Measurements from ENCODE around the gene MAD1L1.

DNA sequence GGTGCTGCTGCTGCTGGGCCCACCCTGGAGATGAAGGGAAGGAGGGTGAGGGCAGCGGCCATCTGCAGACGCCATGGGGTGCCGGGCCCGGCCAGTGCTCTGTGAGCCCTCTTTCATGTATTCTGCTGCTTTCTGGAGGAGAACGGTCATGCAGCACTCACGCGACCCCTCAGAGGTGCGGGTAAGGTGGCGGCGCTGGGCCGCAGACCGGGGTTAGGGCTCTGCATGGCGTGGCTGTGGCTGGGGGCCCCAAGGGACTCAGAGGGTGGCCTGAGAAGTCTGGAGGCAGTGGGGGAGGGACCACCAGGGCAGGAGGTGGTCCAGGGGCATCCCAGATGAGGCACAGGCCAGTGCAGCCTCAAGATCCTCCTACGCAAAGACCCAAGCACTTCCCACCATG lies 287.2 kb downstream of the MAD1L1 start:
- TF ChIP-seq BHLHE40 (IDR thresholded peaks at IDR 0.05; ENCODE audit: low read depth, low read length): no peak
- TF ChIP-seq, protein P1, sequence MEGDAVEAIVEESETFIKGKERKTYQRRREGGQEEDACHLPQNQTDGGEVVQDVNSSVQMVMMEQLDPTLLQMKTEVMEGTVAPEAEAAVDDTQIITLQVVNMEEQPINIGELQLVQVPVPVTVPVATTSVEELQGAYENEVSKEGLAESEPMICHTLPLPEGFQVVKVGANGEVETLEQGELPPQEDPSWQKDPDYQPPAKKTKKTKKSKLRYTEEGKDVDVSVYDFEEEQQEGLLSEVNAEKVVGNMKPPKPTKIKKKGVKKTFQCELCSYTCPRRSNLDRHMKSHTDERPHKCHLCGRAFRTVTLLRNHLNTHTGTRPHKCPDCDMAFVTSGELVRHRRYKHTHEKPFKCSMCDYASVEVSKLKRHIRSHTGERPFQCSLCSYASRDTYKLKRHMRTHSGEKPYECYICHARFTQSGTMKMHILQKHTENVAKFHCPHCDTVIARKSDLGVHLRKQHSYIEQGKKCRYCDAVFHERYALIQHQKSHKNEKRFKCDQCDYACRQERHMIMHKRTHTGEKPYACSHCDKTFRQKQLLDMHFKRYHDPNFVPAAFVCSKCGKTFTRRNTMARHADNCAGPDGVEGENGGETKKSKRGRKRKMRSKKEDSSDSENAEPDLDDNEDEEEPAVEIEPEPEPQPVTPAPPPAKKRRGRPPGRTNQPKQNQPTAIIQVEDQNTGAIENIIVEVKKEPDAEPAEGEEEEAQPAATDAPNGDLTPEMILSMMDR (conservative IDR thresholded peaks at IDR 0.05; ENCODE audit: low read depth, low read length): no peak
- TF ChIP-seq SMC3 (IDR thresholded peaks at IDR 0.05; ENCODE audit: low read depth, low read length): no peak
